Measurements from ENCODE around the gene NRAP.
"Not testable (repeated sequence)": the region's sequence is repeated elsewhere in the genome, so short reads cannot be mapped to it uniquely, and the experiment has no call there.

Gene NRAP

DNA sequence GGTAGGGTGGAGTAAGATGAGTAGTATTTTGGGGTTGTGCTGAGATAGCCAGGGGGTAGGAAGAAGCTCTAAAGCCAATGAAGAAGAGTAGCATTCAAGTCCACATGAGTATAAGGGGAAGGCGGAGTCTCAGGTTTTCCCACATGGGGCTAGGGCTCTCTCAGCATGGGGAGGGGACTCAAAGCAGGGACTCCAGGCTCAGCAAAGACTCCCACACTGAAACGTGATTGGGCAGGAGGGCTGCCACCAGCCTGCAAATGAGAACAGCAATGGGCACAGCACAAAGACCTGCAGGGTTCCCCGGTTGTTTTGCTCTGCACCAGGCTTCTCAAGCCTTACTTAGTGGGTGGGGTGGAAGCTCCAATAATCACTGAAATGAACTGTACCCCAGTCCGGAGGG, 1.5 kb upstream of the NRAP start:
- TF ChIP-seq ZFX (IDR thresholded peaks at IDR 0.05; ENCODE audit: borderline replicate concordance), result no peak
- TF ChIP-seq, protein P1, sequence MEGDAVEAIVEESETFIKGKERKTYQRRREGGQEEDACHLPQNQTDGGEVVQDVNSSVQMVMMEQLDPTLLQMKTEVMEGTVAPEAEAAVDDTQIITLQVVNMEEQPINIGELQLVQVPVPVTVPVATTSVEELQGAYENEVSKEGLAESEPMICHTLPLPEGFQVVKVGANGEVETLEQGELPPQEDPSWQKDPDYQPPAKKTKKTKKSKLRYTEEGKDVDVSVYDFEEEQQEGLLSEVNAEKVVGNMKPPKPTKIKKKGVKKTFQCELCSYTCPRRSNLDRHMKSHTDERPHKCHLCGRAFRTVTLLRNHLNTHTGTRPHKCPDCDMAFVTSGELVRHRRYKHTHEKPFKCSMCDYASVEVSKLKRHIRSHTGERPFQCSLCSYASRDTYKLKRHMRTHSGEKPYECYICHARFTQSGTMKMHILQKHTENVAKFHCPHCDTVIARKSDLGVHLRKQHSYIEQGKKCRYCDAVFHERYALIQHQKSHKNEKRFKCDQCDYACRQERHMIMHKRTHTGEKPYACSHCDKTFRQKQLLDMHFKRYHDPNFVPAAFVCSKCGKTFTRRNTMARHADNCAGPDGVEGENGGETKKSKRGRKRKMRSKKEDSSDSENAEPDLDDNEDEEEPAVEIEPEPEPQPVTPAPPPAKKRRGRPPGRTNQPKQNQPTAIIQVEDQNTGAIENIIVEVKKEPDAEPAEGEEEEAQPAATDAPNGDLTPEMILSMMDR (IDR thresholded peaks at IDR 0.05), result no peak
- no peak overlapping the region for H3K27ac ChIP-seq

DNA sequence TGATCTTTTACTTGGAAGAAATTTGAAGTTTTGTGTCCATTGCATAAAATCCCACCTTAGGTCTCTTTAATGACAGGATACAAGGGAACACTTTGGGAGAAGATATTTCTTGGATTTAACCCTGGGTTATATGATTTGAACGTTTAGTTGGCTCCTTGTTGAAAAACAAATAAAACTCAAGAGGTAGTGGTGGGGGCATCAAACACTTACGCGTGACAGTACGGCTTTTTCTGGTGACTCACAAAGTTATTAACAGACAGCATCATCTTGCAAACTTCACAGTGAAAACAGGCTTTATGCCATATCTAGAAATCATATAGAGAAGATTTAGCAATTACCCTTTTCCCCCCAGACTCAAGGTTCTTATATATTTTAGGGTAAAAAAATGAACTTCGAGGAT, 699 bp downstream of the NRAP start:
- no peak for TF ChIP-seq ZFX (IDR thresholded peaks at IDR 0.05; ENCODE audit: borderline replicate concordance)
- TF ChIP-seq, protein P1 (IDR thresholded peaks at IDR 0.05), result no peak
- no peak overlapping the region for H3K27ac ChIP-seq

GRCh38 chr10:113661332-113661731, 2.5 kb downstream of the NRAP start:
- H3K27ac ChIP-seq, result no peak overlapping the region
- TF ChIP-seq ZFX (IDR thresholded peaks at IDR 0.05; ENCODE audit: borderline replicate concordance), result no peak
- TF ChIP-seq, protein P1 (IDR thresholded peaks at IDR 0.05), result no peak

DNA sequence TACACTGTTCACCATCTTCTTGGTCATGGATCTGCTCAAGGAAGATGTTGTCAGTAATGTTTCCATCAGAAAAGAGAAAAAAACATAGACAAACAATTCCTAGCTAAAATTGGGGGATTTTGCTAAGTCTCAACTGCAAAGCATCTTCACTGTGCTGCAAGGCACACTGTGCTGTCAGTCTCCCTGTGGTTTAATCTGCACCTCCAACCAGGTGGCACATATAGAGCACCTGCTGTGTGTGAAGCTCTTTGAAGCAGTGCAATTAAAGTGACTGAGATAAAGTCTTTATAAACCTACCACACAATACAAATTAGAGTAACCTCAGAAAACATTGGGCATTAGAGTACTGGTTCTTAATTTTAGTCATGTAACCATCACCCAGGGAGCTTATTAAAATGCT, 6.3 kb downstream of the NRAP start:
- H3K27ac ChIP-seq, result no peak overlapping the region
- TF ChIP-seq ZFX (IDR thresholded peaks at IDR 0.05; ENCODE audit: borderline replicate concordance), result no peak
- TF ChIP-seq, protein P1 (IDR thresholded peaks at IDR 0.05), result no peak

GRCh38 chr10:113656896-113657295, 6.9 kb downstream of the NRAP start:
- no peak overlapping the region for H3K27ac ChIP-seq
- TF ChIP-seq, protein P1 (IDR thresholded peaks at IDR 0.05), result no peak
- TF ChIP-seq ZFX (IDR thresholded peaks at IDR 0.05; ENCODE audit: borderline replicate concordance), result no peak

DNA sequence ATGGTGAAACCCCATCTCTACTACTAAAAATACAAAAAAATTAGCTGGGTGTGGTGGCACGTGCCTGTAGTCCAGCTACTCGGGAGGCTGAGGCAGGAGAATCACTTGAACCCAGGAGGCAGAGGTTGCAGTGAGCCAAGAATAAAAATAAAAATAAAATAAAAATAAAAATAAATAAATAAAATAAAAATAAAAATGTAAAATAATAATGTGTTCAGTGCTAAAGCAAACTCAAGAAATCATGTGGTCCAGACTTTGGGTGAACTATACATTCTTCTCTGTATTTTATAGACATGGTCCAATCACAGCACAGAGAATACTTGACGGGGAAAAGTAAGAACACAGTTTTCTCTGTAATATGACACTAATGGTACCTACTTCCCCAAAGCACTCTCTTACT, 11.4 kb downstream of the NRAP start:
- not testable (repeated sequence) for H3K27ac ChIP-seq

GRCh38 chr10:113651898-113652297, 11.9 kb downstream of the NRAP start:
- TF ChIP-seq, protein P1 (IDR thresholded peaks at IDR 0.05), result no peak
- no peak for TF ChIP-seq ZFX (IDR thresholded peaks at IDR 0.05; ENCODE audit: borderline replicate concordance)
- no peak overlapping the region for H3K27ac ChIP-seq

GRCh38 chr10:113651021-113651420, 12.8 kb downstream of the NRAP start:
- no peak overlapping the region for H3K27ac ChIP-seq
- TF ChIP-seq, protein P1 (IDR thresholded peaks at IDR 0.05), result no peak
- no peak for TF ChIP-seq ZFX (IDR thresholded peaks at IDR 0.05; ENCODE audit: borderline replicate concordance)

Data from 22Rv1 (cell line).